ENCODE results near the gene FIGNL2. TPM values are rescaled to one million over a fixed set of nuclear protein-coding genes. Genes with fewer than 3 reads are reported as not detected.
"Not testable (repeated sequence)": the region's sequence is repeated elsewhere in the genome, so short reads cannot be mapped to it uniquely, and the experiment has no call there.

FIGNL2 gene
- total RNA-seq, 1 donor from 2014 or later = not detected

DNA sequence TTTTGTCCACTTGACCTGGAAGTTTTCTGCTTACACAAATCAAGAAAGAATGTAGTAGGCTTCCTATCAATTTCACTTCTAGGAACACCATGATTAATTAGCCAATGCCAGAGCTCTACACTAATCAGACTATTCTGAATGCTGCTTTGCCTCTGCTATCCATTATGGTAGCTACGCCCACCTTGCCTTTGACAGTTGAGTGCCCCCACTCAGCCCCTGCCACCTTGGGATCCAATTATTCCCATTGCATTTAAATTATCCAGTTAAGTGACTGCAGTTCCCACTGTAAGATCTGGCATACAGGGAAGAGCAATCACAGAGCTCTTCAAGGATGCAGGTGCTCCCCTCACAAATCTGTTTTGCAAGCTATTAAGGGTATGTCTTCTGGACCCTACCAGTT, 47.5 kb downstream of the FIGNL2 start:
- H3K27ac ChIP-seq = no peak overlapping the region
- no peaks in the 10 kb centered on the region for H3K9me3 ChIP-seq
- no peaks in the 10 kb centered on the region for H3K36me3 ChIP-seq
- no peak for DNase-seq (ENCODE audit: extremely low spot score in 2 of 2)
- TF ChIP-seq, protein P1, sequence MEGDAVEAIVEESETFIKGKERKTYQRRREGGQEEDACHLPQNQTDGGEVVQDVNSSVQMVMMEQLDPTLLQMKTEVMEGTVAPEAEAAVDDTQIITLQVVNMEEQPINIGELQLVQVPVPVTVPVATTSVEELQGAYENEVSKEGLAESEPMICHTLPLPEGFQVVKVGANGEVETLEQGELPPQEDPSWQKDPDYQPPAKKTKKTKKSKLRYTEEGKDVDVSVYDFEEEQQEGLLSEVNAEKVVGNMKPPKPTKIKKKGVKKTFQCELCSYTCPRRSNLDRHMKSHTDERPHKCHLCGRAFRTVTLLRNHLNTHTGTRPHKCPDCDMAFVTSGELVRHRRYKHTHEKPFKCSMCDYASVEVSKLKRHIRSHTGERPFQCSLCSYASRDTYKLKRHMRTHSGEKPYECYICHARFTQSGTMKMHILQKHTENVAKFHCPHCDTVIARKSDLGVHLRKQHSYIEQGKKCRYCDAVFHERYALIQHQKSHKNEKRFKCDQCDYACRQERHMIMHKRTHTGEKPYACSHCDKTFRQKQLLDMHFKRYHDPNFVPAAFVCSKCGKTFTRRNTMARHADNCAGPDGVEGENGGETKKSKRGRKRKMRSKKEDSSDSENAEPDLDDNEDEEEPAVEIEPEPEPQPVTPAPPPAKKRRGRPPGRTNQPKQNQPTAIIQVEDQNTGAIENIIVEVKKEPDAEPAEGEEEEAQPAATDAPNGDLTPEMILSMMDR (IDR thresholded peaks at IDR 0.05) = no peak
- H3K27me3 ChIP-seq = no peaks in the 10 kb centered on the region
- H3K4me3 ChIP-seq = no peak overlapping the region
- no peaks in the 10 kb centered on the region for H3K4me1 ChIP-seq
- intact Hi-C loops (cut with DNase I) = no loop called here

DNA sequence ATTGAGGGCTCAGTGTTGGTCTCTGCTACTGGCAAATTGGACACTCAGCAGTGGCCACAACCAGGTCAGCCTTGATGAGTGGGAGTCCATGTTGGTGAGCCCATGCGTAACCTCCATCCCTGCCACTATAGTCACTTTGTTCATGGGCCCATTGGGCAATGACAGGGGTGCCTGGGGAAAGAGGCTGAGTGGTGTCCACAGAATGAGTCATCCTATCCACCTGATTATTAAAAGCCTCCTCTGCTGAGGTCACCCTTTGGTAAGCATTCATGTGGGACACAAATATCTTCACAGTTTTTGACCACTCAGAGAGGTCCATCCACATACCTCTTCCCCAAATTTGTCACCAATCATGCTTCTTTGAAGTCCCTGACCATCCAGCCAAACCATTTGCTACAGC, 50.0 kb downstream of the FIGNL2 start:
- H3K4me1 ChIP-seq = no peaks in the 10 kb centered on the region
- H3K4me3 ChIP-seq = no peak overlapping the region
- H3K27me3 ChIP-seq = no peaks in the 10 kb centered on the region
- intact Hi-C loops (cut with DNase I) = no loop called here
- TF ChIP-seq POLR2A (IDR thresholded peaks at IDR 0.05) = no peak
- TF ChIP-seq, protein P1 (IDR thresholded peaks at IDR 0.05) = no peak
- TF ChIP-seq POLR2AphosphoS5 (IDR thresholded peaks at IDR 0.05; ENCODE audit: insufficient read depth in 1 of 2, low read depth in 1 of 2) = no peak
- no peak for DNase-seq (ENCODE audit: extremely low spot score in 2 of 2)
- no peaks in the 10 kb centered on the region for H3K9me3 ChIP-seq
- H3K27ac ChIP-seq = no peak overlapping the region
- no peaks in the 10 kb centered on the region for H3K36me3 ChIP-seq

DNA sequence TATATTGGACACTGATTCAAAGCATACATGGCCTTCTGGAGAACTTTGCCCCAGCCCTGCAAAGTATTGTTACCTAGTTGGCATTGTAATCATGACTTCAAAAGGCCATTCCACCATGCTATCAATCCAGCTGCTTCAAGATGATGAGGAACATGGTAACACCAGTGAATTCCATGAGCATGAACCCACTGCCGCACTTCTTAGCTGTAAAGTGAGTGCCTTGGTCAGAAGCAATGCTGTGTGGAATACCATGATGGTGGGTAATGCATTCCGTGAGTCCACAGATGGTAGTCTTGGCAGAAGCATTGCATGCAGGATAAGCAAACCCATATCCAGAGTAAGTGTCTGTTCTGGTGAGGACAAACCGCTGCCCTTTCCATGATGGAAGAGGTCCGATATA, 50.5 kb downstream of the FIGNL2 start:
- H3K27me3 ChIP-seq; intact Hi-C loops (cut with DNase I); H3K4me1 ChIP-seq; H3K9me3 ChIP-seq; H3K27ac ChIP-seq; H3K4me3 ChIP-seq; H3K36me3 ChIP-seq; DNase-seq (ENCODE audit: extremely low spot score in 2 of 2): not testable (repeated sequence)

DNA sequence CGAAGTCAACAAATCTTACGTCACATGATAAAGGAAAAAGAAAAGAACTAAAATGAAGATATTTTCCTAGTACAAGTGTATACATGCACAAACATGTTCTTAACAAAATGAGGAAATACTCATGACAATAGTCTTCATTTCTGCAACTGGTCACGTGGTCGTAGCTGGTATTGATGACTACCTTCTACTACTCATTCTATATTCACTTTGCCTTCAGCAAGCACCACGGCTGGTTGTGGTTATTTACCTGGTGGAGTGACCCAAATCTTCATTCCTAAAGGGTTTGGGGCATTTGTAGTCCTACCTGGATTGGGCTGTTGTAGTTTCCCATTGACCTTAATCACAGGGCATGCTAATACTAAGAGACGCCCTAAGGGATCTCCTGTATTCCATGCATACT, 51.2 kb downstream of the FIGNL2 start:
- TF ChIP-seq POLR2AphosphoS5 (IDR thresholded peaks at IDR 0.05; ENCODE audit: insufficient read depth in 1 of 2, low read depth in 1 of 2) = no peak
- TF ChIP-seq POLR2A (IDR thresholded peaks at IDR 0.05) = no peak
- TF ChIP-seq, protein P1 (IDR thresholded peaks at IDR 0.05) = no peak
- Histone ChIP-seq H3K27me3 (no peaks in the 10 kb centered on the region), H3K4me1 (no peaks in the 10 kb centered on the region), H3K9me3 (no peaks in the 10 kb centered on the region), H3K4me3 (no peak overlapping the region), H3K36me3 (no peaks in the 10 kb centered on the region), H3K27ac (no peak overlapping the region)
- intact Hi-C loops (cut with DNase I) = no loop called here
- no peak for DNase-seq (ENCODE audit: extremely low spot score in 2 of 2)

DNA sequence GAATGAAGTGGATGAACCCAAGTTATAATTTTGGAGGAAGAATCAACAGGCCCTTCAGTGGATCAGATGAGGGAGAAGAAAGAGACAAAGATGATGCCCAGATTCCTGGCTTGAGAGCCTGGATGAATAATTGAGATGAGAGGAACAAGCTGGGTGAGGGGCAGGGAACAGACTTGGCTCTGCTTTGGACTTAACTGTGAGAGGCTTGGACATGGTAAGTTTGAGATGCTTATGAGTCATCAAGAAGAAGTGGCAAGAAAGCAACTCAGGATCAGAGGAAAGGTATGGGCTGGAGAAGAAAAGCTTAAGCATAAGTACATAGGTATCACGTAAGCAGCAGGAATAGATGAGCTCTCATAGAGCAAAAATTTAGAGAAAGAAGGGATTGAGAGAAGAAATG, 55.3 kb downstream of the FIGNL2 start:
- Histone ChIP-seq H3K4me1 (no peaks in the 10 kb centered on the region), H3K9me3 (no peaks in the 10 kb centered on the region), H3K27ac (no peak overlapping the region), H3K4me3 (no peak overlapping the region), H3K27me3 (no peaks in the 10 kb centered on the region), H3K36me3 (no peaks in the 10 kb centered on the region)
- intact Hi-C loops (cut with DNase I) = no loop called here
- TF ChIP-seq POLR2AphosphoS5 (IDR thresholded peaks at IDR 0.05; ENCODE audit: insufficient read depth in 1 of 2, low read depth in 1 of 2) (no peak), POLR2A (IDR thresholded peaks at IDR 0.05) (no peak)
- TF ChIP-seq, protein P1 (IDR thresholded peaks at IDR 0.05) = no peak
- DNase-seq (ENCODE audit: extremely low spot score in 2 of 2) = no peak

DNA sequence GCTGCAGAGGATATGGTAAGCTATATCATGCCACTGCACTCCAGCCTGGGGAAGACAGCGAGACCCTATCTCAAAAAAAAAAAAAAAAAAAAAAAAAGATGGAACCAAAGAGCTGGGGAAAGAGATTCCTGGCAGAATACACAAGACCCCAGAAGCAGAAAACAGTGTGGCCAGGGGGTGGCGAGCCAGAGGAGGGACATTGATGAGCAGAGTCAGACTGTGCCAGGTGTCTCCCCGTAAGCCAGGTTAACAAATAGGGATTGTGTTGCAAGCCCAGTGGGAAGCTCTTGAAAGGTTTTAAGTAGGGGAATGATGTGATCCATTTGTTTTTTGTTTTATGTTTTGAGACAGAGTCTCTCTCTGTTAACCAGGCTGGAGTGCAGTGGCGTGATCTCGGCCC, 56.1 kb downstream of the FIGNL2 start:
- no peaks in the 10 kb centered on the region for H3K4me1 ChIP-seq
- no peak overlapping the region for H3K27ac ChIP-seq
- no peaks in the 10 kb centered on the region for H3K27me3 ChIP-seq
- H3K36me3 ChIP-seq = no peaks in the 10 kb centered on the region
- TF ChIP-seq, protein P1 (IDR thresholded peaks at IDR 0.05) = no peak
- DNase-seq (ENCODE audit: extremely low spot score in 2 of 2) = no peak
- intact Hi-C loops (cut with DNase I) = no loop called here
- no peak overlapping the region for H3K4me3 ChIP-seq
- no peaks in the 10 kb centered on the region for H3K9me3 ChIP-seq

All from vagina (tissue), 2 donors.